CD4-positive, alpha-beta T cell treated with Interleukin-12 subunit alpha and Interleukin-12 subunit beta, for 1 hour (primary cell): Measurements from ENCODE around the gene LDLRAD2.
"Not testable (repeated sequence)": the region's sequence is repeated elsewhere in the genome, so short reads cannot be mapped to it uniquely, and the experiment has no call there.

ENCODE experiments used
- DNase-seq: peaks from one replicate; pipeline ENCODE4 v3.0.0-alpha.2; 2020

The LDLRAD2 gene

GRCh38 chr1:21824926-21825325 lies 12.9 kb downstream of the LDLRAD2 start:
- DNase-seq, result no peak

- no peak for DNase-seq
Observed at GRCh38 chr1:21825393-21825792, 13.3 kb downstream of the LDLRAD2 start.

- not testable (repeated sequence) for DNase-seq
Observed at GRCh38 chr1:21826694-21827093, 14.6 kb downstream of the LDLRAD2 start.

GRCh38 chr1:21827141-21827679 lies 15.1 kb downstream of the LDLRAD2 start:
- DNase-seq, result no peak

- DNase-seq, result no peak
Observed at GRCh38 chr1:21828075-21828474, 16.0 kb downstream of the LDLRAD2 start.

- no peak for DNase-seq
Observed at GRCh38 chr1:21828506-21829210, 16.6 kb downstream of the LDLRAD2 start.

GRCh38 chr1:21829294-21829693 lies 17.2 kb downstream of the LDLRAD2 start:
- no peak for DNase-seq

GRCh38 chr1:21830792-21831453 lies 18.9 kb downstream of the LDLRAD2 start:
- no peak for DNase-seq

- no peak for DNase-seq
Observed at GRCh38 chr1:21831454-21831970, 19.4 kb downstream of the LDLRAD2 start.

GRCh38 chr1:21833392-21833976 lies 21.4 kb downstream of the LDLRAD2 start:
- no peak for DNase-seq

- no peak for DNase-seq
Observed at GRCh38 chr1:21834094-21834493, 22.0 kb downstream of the LDLRAD2 start.

- DNase-seq, result no peak
Observed at GRCh38 chr1:21834666-21835065, 22.6 kb downstream of the LDLRAD2 start.

GRCh38 chr1:21836010-21836409 lies 23.9 kb downstream of the LDLRAD2 start:
- DNase-seq, result no peak

GRCh38 chr1:21836729-21837128 lies 24.7 kb downstream of the LDLRAD2 start:
- no peak for DNase-seq

GRCh38 chr1:21837476-21837875 lies 25.4 kb downstream of the LDLRAD2 start:
- DNase-seq, result no peak

- DNase-seq, result no peak
Observed at GRCh38 chr1:21838359-21839157, 26.5 kb downstream of the LDLRAD2 start.

- DNase-seq, result no peak
Observed at GRCh38 chr1:21839337-21840037, 27.4 kb downstream of the LDLRAD2 start.

- DNase-seq, result no peak
Observed at GRCh38 chr1:21840981-21841380, 28.9 kb downstream of the LDLRAD2 start.

GRCh38 chr1:21841852-21842466 lies 29.9 kb downstream of the LDLRAD2 start:
- no peak for DNase-seq

- DNase-seq, result no peak
Observed at GRCh38 chr1:21842606-21843162, 30.6 kb downstream of the LDLRAD2 start.

- no peak for DNase-seq
Observed at GRCh38 chr1:21843208-21843607, 31.1 kb downstream of the LDLRAD2 start.
